EH (cell line): Measurements from ENCODE around the gene DLG5.

Experiments
- DNase-seq: peaks from one replicate; pipeline ENCODE4 v3.0.0-alpha.2; 2015; ENCODE audit warnings: low read depth

The DLG5 gene

GRCh38 chr10:77867124-77867719 lies 59.3 kb downstream of the DLG5 start:
- peak; percentile 69 for DNase-seq

- DNase-seq = peak; percentile 40
These were observed 60.0 kb downstream of the DLG5 start for GRCh38 chr10:77866598-77866997.

GRCh38 chr10:77865580-77866324 lies 60.8 kb downstream of the DLG5 start:
- no peak for DNase-seq

GRCh38 chr10:77864151-77864851 lies 62.3 kb downstream of the DLG5 start:
- DNase-seq = no peak

- no peak for DNase-seq
These were observed 63.1 kb downstream of the DLG5 start for GRCh38 chr10:77863446-77863845.

GRCh38 chr10:77862595-77862994 lies 64.0 kb downstream of the DLG5 start:
- no peak for DNase-seq

- no peak for DNase-seq
These were observed 65.2 kb downstream of the DLG5 start for GRCh38 chr10:77861366-77861765.

GRCh38 chr10:77859865-77860282 lies 66.7 kb downstream of the DLG5 start:
- DNase-seq = no peak

- DNase-seq = no peak
These were observed 67.2 kb downstream of the DLG5 start for GRCh38 chr10:77859200-77859864.

- DNase-seq = no peak
These were observed 69.3 kb downstream of the DLG5 start for GRCh38 chr10:77857272-77857671.

GRCh38 chr10:77856566-77856965 lies 70.0 kb downstream of the DLG5 start:
- DNase-seq = no peak

- no peak for DNase-seq
These were observed 71.0 kb downstream of the DLG5 start for GRCh38 chr10:77855404-77856155.

GRCh38 chr10:77854115-77854514 lies 72.4 kb downstream of the DLG5 start:
- no peak for DNase-seq

GRCh38 chr10:77853256-77853655 lies 73.3 kb downstream of the DLG5 start:
- no peak for DNase-seq

- DNase-seq = no peak
These were observed 75.8 kb downstream of the DLG5 start for GRCh38 chr10:77850620-77851231.

GRCh38 chr10:77849039-77849664 lies 77.4 kb downstream of the DLG5 start:
- no peak for DNase-seq

- peak; percentile 76 for DNase-seq
These were observed 79.7 kb downstream of the DLG5 start for GRCh38 chr10:77846718-77847311.

GRCh38 chr10:77845451-77845850 lies 81.1 kb downstream of the DLG5 start:
- DNase-seq = no peak

- DNase-seq = peak; percentile 90
These were observed 81.7 kb downstream of the DLG5 start for GRCh38 chr10:77844713-77845445.

GRCh38 chr10:77844177-77844576 lies 82.4 kb downstream of the DLG5 start:
- DNase-seq = no peak
